GM18907 (cell line): ENCODE results near the gene MST1.
A peak's percentile ranks its signal among the peaks of the same experiment; 100 is the strongest.

Source experiments
- ATAC-seq: cut with Tn5 transposase; IDR thresholded peaks from one replicate; pipeline ENCODE4 v1.9.1; 2021; ENCODE audit warnings: mild to moderate bottlenecking, moderate library complexity; ENCODE audit not compliant: unreplicated experiment

MST1 gene

DNA sequence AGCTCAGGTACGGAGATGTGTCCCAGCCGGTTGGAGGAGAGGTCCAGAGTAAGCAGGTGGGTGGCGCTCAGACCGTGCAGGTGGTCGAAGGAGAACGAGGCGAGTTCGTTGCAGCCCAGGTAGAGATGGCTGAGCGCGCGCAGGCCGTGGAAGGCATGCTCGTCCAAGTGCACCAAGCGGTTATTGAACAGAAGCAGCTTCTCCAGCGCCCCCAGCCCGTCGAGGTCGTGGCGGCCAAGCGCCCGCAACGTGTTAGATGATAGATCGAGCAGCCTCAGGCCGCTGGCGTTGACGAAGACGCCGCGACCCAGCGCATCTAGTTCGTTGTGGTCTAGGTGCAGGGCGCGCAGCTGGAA is 29.6 kb upstream of the MST1 start:
- ATAC-seq, result no peak

DNA sequence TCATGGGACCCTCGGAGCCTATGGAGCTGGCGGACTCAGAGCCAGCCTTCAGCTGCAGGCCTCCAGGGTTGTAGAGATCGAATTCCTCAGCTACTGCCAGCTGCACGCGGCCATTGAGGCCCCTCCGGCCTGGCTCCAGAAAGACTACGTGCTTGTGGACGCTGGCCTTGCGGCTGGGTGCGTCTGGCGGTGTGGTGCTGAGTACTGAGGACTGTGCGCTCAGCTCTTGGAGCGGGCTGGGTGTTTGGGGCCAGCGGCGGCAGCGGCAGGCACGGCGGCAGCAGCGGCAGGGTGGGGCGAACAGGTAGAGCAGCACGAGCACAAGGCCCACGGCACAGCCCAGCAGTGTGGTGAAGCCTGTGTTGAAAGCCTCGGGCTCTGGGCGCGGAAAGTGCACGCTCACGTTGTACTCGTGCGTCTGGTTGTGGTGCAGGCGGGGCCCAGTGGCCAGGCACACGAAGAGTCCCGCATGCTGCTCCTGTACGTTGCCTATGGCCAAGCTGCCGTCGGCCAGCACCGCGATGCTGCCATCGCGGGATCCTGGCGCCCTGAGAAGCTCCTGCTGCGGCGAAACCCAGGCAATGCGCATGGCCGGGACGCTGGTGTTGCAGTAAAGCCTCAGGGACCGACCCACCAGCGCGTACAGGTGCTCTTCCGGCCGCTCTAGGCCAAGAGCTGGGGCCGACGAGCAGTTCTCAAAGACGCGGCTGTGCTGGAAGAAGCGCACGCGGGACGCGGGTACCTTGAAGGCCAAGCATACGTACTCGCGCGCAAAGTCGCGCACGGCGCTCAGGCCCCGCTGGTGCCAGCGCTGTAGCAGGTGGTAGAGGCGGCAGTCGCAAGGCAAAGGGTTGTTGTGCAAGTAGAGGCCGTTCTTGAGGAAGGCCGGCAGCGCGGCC is 28.9 kb upstream of the MST1 start:
- no peak for ATAC-seq

DNA sequence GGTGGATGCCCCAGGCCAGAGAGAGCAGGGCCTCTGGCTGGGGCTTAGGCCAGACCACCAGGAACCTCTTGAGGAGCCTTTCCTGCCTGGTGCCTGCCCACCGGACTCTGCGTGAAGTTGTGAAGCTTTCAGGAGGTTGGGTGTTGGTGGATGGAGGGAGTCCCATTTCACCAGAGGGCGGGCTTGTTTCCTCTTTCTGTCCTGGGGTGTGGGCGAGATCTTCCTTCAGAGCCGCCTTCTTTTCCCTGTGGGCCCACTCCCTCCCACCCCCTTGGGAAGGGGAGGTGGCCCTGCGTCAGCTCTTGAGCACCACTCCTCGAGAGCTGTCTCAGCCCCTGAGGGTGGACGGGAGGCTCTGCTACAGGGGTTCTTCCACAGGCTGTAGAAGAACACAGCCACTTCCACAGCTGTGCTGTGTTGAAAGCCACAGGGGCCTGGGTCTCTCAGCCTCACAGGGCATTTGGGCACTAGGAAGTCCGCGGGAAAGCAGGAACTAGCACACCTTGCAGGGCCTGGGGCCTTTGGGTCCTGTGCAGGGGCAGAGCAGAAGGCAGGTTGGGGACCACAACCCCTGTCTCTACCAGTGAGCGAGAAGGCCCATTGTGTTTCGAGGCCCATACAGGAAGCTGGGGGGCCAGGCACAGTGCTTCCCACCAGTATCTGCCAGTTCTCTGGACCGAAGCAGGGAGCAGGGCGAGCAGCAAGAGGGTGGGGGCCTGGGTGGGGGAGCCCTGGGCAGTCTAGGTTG is 28.1 kb upstream of the MST1 start:
- ATAC-seq, result no peak

DNA sequence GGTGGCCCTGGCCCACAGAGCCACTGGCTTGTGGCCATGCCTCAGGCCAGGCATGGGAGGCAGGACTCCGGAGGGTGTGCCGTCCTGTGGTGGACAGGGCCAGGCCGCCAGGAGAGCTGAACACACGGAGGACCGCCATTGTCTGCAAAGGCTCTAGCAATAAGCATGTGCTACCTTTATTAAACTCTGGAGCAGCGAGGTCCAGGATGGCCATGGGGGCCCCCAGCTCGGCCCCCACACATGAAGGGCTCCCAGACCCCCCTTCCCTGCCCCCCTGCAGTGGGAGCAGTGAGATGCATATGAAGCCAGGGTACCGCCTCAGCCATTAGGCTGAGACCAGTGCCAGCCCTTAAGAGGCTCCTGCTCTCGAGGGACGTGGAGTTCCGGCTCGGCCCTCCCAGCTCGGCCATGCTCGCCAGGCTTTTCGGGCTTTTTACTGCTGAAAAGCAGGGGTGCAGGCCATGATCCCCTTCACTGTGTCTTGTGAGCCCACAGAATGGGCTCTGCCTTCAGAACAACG is 27.5 kb upstream of the MST1 start:
- ATAC-seq, result no peak

DNA sequence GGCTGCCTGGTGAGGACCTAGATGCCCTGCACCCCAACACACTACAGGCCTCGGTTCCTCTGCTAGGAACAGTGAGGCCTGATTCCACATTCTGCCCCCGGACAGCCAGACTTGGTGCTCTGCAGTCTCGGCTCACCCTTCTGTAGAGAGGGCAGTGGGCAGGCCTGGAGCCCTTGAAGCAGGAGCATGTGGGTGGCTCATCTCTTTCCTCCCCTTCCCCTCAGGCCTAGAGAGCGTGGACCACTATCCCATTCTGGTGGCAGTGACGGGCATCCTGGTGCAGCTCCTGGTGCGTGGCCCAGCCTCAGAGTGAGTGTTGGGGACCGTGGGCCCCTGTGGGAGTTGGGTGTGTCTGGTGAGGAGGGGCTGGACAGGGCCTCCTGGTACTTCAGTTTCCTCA is 26.9 kb upstream of the MST1 start:
- ATAC-seq, result no peak

DNA sequence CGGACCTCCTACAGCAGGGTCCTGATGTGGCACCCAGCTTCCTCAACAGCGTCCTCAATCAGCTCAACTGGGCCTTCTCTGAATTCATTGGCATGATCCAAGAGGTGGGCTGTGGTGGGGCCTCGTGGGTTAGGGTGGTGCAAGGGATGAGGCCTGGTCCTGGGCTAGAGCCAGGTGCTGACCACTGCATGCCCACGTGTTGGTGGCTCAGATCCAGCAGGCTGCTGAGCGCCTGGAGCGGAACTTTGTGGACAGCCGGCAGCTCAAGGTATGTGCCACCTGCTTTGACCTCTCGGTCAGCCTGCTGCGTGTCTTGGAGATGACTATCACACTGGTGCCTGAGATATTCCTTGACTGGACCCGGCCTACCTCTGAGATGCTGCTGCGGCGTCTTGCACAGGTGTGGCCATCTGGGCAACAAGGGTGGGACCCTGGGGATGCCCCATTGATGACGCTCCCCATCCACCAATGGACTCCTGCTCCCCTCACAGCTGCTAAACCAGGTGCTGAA is 26.4 kb upstream of the MST1 start:
- no peak for ATAC-seq

DNA sequence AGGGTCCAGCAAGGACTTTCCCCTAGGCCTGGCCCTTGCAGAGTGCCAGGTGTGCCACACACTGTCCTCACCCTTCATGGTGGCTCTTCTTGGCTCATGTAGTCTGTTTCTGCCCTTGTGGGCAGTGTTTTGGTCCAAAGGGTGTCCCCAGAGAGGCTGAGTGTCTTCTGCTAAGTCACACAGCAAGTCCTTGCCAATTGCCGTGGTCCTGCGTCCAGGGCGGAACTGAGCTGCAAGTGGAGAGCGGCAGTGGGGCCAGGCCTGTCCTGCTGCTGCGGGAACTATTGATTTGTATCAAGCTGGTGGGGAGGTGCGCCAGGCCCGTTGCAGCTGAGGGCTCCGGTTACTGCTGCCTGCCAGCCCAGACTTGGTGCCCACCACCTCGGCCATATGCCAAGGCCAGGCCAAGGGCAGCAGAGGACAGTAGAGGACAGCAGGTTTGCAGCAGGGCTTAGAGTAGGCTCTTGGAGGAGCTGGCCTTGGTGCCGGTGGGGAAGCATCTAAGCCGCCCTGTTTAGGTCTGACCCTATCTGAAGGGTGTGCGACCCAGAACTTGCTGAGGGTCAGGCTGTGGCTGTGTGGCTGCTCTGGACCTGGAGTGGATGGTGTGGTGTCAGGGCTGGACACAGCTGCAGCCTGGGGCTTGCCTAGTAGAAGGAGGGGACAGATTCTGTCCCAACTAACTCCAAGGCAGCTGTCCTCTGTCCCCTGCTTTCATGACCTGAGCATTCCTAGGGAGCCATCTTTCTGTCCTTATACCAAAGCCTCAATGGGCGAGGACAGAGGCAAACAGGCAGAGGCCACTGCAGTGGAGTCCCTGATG is 25.7 kb upstream of the MST1 start:
- no peak for ATAC-seq

DNA sequence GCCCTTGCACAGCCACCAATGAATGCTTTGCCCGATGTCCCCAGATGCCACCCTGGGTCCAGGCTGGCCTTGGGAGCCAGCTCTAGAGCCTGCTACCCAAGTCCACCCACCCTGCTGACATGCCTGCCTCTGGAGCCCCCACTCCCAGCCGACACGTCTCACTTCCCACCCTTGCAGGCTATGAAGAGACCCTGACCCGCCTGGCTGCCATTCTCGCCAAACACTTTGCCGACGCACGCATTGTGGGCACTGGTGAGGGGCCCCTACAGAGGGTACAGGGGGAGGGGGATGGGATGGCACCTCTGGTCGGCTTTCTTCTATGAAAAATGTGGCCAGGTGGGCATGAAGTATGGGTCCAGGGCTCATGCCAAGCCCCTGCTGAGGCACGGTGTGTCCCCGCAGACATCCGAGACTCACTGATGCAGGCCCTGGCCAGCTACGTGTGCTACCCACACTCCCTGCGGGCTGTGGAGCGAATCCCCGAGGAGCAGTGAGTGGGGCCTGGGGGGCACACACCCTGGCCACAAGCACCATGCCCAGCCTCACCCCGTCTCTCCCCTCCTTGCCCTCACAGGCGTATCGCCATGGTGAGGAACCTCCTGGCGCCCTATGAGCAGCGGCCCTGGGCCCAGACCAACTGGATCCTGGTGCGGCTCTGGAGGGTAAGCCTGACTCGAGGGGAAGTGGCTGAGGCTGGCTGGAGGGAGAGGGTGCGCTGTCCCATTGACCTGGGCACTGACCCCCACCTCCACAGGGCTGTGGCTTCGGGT is 24.2 kb upstream of the MST1 start:
- ATAC-seq, result no peak

DNA sequence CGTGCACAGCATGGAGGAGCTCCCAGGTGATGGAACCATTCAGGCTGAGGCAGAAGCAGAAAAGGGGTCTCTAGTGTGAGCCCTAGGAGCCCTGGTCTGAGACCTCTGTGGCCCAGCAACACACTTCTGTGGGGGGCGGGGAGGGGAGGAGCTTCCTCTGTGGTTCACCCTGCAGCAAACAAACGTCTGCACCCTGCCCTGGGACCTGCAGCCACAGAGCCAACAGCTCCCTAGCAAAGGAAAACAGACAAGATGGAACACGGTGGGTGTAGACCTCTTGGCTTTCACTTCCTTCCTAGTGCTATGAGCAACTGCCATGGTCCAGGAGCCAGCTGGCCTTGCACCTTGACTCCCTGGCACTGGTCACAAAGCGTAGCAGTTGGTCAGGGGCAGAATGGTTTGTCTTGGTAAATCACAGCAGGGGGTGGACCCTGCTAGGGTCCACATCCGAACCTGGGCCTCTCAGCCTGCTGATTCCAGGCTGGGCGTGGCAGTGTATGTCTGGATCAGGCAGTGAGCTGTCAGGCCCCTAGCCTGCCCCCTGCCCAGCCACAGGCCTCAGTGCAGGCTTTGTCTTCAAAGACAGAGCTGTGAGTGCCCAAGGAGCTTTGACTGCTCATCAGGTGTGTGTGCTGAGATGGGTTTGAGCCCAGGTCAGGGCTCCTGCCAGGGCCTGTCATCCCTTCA is 23.5 kb upstream of the MST1 start:
- ATAC-seq, result no peak

DNA sequence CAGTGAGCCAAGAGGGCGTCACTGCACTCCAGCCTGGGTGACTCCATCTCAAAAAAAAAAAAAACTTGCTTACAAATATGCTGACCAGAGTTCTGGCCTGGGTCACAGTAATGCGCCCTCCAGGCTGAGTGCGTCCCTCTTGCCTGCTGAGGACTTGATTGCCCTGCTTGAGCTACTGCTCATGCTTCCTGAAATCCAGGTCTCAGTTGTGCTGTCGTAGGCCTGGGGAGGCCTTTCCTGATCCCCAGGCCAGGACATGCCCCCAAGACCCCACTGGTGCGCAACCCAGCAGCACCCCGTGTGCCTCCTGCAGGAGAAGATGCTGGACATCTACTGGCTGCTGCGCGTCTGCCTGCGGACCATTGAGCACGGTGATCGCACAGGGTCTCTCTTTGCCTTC is 22.9 kb upstream of the MST1 start:
- ATAC-seq, result no peak

DNA sequence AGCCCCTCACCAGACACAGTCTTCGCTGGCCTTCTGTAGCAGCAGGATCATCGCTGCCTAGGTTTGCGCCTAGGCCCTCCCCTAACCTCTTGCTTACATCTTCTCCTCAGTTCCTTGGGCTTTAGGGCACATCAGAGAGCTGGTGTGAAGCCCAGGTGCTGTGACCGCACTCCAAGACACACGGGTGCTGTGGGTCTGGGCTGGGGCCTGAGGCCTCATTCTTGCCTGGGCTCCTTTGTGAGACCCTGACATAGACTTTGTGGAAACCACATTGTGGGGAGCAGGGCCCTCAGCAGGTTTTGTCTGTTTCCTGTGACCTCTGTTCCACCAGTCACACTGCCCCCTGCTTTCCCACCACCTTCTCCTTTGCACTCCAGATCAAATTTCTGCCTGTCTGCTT is 22.2 kb upstream of the MST1 start:
- ATAC-seq, result no peak

DNA sequence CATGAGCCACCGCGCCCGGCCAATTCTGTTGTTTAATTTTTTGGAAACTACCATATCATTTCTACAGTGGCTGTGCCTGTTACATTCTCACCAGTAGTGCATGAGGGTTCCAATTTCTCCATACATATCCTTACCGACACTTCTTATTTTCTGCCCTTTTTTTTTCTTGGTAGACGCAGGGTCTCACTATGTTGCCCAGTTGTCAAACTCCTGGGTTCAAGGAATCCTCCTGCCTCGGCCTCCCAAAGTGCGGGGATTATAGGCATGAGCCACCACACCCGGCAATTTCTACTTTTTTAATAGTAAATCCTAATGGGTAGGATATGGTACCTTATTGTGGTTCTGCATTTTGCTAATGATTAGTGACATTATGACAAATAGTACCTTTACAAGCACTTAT is 20.6 kb upstream of the MST1 start:
- ATAC-seq, result no peak

DNA sequence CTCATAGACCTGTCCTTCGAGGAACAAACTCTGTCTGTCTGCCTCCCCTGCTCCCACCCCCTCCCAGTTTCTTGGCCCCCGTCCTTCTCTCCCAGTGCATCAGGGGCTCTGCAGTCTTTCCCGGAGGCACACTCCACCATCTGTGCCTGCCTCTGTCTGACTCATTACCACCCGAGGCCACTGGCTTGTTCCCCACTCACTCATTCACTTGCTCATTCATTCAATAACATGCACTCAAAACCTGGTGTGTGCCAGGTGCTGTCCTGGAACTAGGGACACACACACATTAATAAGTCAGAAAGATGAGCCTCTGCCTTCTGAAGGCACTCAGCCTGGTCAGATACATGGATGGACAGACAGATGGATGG is 17.8 kb upstream of the MST1 start:
- no peak for ATAC-seq

DNA sequence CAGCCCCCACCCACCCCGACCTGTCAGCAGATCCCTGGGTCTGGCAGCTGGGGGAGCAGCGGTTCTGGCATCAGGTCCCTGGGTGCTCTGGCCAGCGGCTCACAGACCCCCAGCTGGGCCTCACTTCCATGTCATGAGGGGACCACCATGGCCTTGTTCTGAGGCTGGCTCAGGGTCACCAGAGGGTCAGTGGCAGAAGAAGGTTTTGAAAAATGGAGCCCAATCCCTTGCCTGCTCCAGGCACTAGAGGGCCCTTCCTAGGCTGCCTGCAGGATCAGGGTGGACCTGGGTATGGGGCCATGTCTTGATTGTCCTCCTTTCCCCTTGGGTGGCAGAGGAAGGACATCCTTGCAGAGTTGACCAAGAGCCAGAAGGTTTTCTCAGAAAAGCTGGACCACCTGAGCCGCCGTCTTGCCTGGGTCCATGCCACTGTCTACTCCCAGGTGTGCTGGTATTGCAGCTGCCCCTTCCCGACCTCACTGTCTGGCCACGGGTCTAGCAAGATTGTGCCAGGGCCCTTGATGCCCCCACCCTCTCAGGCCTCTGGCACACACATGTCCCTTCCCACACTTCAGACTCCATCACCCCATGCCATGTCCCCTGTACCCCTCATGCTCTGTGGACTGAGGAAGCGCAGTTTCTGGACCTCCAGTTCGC is 17.3 kb upstream of the MST1 start:
- ATAC-seq, result no peak

DNA sequence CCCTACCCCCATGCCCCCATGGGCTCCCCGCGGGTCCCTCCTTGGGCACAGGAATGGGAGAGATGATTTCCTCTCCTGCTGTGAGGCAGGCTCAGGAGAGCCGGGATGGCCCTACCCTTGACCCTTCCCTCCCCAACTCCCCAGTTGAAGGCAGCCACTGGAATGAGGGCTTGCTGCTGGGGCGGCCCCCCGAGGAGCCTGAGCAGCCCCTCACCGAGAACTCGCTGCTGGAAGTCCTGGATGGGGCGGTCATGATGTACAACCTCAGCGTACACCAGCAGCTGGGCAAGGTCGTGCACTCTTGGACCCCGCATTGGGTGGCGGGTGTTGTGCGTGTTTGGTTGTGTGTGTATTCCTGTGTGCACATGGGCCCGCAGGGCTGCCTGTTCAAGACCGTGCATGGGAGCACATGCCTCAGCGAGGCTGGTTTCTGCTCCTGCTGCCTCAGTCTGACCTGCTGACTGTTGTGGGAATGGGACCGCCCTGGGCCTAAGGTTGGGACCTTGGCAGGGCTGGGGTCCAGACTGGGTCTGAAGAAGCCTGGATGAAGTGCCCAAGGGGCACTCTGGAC is 16.2 kb upstream of the MST1 start:
- no peak for ATAC-seq

DNA sequence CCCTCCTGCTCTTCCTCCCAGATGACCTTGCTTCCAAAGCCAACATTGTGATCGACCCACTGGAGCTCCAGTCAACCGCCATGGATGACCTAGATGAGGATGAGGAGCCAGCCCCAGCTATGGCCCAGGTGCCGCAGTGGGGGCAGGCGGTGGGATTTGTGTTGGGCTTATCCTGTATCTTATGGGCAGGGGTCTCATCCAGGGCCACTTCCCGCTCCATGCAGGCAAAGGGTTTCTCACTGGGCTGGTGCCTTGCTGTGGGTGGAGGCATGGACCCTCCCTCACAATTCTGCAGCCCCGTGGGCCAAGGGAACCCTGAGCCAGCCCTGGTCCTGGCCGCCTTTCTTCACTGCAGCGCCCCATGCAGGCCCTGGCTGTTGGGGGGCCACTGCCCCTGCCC is 15.4 kb upstream of the MST1 start:
- ATAC-seq, result no peak

DNA sequence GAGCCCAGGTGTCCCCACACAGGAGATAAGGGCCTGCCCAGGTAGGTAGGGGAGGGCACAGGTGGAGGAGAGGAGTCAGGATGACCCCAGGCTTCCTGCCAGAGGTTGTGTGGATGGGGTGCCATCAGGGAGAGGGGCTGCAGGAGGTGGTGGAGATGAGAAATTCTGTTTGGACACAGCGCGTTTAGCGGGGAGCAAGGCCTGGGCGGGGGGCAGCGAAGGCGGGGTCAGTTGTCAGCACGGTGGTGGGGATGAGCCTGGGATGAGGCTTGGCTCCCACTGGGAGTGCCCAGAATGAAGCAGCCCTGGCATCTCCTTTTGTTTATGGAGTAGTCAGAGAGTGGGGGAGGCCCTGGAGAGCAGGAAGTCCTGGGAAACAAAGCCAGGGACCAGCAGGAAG is 14.7 kb upstream of the MST1 start:
- ATAC-seq, result no peak

DNA sequence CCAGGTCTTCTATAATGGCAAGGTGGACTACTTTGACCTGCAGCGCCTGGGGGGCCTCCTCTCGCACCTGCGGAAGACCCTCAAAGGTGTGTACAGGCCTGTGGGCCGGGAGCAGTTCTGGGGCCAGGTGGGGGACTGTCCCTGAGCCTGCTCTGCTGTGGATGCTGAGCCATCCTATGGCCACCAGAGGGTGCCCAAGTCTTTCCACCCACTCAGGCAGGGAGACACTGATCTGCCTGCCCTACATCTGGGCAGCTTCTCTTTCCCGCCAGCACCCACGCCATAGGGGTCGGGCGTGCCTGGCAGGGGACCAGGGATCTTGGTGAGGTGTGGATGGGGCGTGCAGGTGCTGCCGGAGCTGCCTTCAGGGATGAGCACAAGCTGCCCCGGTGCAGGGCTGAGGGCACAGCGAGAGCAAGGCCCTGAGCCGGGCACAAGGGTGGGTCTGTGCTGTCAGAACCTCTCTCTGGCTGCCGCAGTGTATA is 14.2 kb upstream of the MST1 start:
- peak; percentile 46 for ATAC-seq

DNA sequence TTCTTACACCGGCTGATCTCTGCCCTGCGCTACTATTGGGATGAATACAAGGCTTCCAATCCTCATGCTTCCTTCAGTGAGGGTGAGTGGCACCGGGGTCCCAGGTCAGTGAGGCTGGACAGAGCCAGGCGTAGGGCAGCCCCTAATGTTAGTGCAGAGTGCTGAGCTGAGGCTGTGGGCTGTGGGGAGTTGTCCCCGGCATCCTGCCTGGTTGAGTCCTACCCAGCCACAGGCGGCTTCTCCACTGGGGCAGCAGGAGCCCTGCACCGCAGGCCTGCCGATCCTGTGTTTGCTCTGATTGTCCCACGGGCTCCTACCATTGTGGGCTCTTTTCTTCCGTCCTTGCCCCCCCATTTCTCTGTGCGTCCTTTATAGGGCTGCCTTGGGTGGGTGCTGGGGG is 13.4 kb upstream of the MST1 start:
- no peak for ATAC-seq
